ENCODE measurements around the gene PTPN4.

The PTPN4 gene

GRCh38 chr2:119862127-119862889, 102.6 kb downstream of the PTPN4 start:
- DNase-seq = no peak

- no peak for DNase-seq
Measured at GRCh38 chr2:119864318-119864717, 104.6 kb downstream of the PTPN4 start.

GRCh38 chr2:119871725-119872124, 112.0 kb downstream of the PTPN4 start:
- no peak for DNase-seq

GRCh38 chr2:119873350-119874315, 113.9 kb downstream of the PTPN4 start:
- no peak for DNase-seq

- DNase-seq = no peak
Measured at GRCh38 chr2:119879502-119879901, 119.8 kb downstream of the PTPN4 start.

GRCh38 chr2:119888680-119889079, 129.0 kb downstream of the PTPN4 start:
- DNase-seq = no peak

GRCh38 chr2:119897736-119898395, 138.1 kb downstream of the PTPN4 start:
- DNase-seq = no peak

- DNase-seq = no peak
Measured at GRCh38 chr2:119901013-119901412, 141.3 kb downstream of the PTPN4 start.

- DNase-seq = no peak
Measured at GRCh38 chr2:119910566-119910965, 150.8 kb downstream of the PTPN4 start.

- no peak for DNase-seq
Measured at GRCh38 chr2:119914266-119914665, 154.5 kb downstream of the PTPN4 start.

- no peak for DNase-seq
Measured at GRCh38 chr2:119921825-119922224, 162.1 kb downstream of the PTPN4 start.

GRCh38 chr2:119922699-119923098, 163.0 kb downstream of the PTPN4 start:
- DNase-seq = no peak

GRCh38 chr2:119929537-119929936, 169.8 kb downstream of the PTPN4 start:
- DNase-seq = no peak

- no peak for DNase-seq
Measured at GRCh38 chr2:119932809-119933208, 173.1 kb downstream of the PTPN4 start.

- no peak for DNase-seq
Measured at GRCh38 chr2:119934319-119934718, 174.6 kb downstream of the PTPN4 start.

- DNase-seq = no peak
Measured at GRCh38 chr2:119937680-119938079, 178.0 kb downstream of the PTPN4 start.

- no peak for DNase-seq
Measured at GRCh38 chr2:119939915-119940314, 180.2 kb downstream of the PTPN4 start.

- DNase-seq = no peak
Measured at GRCh38 chr2:119940856-119941255, 181.1 kb downstream of the PTPN4 start.

GRCh38 chr2:119941388-119941787, 181.7 kb downstream of the PTPN4 start:
- DNase-seq = no peak

- no peak for DNase-seq
Measured at GRCh38 chr2:119941981-119942513, 182.3 kb downstream of the PTPN4 start.

GRCh38 chr2:119943058-119943457, 183.3 kb downstream of the PTPN4 start:
- no peak for DNase-seq

GRCh38 chr2:119947535-119947934, 187.8 kb downstream of the PTPN4 start:
- no peak for DNase-seq

- no peak for DNase-seq
Measured at GRCh38 chr2:119950966-119951365, 191.2 kb downstream of the PTPN4 start.

Data from NCI-H345 (cell line).